Peyer's patch (tissue), 4 donors: ENCODE data around the gene CUL7. TPM values are rescaled to one million over a fixed set of nuclear protein-coding genes. Genes with fewer than 3 reads are reported as not detected.
"Not testable (repeated sequence)": the region's sequence is repeated elsewhere in the genome, so short reads cannot be mapped to it uniquely, and the experiment has no call there.

Source experiments
- DNase-seq, 3 donors: peaks; one replicate each; pipeline ENCODE4 v3.0.0-alpha.2; 2017 to 2019
- H3K27ac ChIP-seq, 4 donors: fragments of 200-600 bp; sonication (generic); one replicate each; pipeline ENCODE4 v1.5.1; 2016 to 2019
- H3K27me3 ChIP-seq, 2 donors: fragments of 200-600 bp; sonication (generic); one replicate each; pipeline ENCODE4 v1.5.1; 2019
- H3K36me3 ChIP-seq, 3 donors: fragments of 200-600 bp; sonication (generic); one replicate each; pipeline ENCODE4 v1.5.1; 2016 to 2019
- H3K4me1 ChIP-seq, 4 donors: fragments of 200-600 bp; sonication (generic); one replicate each; pipeline ENCODE4 v1.5.1; 2016 to 2019
- H3K4me3 ChIP-seq, 4 donors: fragments of 200-600 bp; sonication (generic); 1 replicate in 3 of 4; 2 replicates in 1 of 4; pipeline ENCODE4 v1.5.1; 2016 to 2019; ENCODE audit warnings: mild to moderate bottlenecking in 1 of 4
- H3K9me3 ChIP-seq, 4 donors: fragments of 200-600 bp; sonication (generic); one replicate each; pipeline ENCODE4 v1.5.1; 2016 to 2019; ENCODE audit warnings: mild to moderate bottlenecking in 1 of 4
- CTCF ChIP-seq, 6 experiments: fragments of 450-650 bp in 4 of 6; fragments of 200-600 bp in 2 of 6; sonication (generic) in 1 of 6; IDR thresholded peaks; one replicate each; pipeline ENCODE4 v1.5.1; 2017 to 2019; ENCODE audit warnings: antibody characterized with exemption in 6 of 6, mild to moderate bottlenecking in 3 of 6, moderate library complexity in 1 of 6
- POLR2A ChIP-seq, 2 donors: fragments of 450-650 bp; IDR thresholded peaks; one replicate each; pipeline ENCODE4 v1.5.1; 2017; ENCODE audit warnings: antibody characterized with exemption in 2 of 2, mild to moderate bottlenecking in 2 of 2, moderate library complexity in 2 of 2
- total RNA-seq, 4 donors: library from RNA; depleted of rRNA; stranded (reverse); fragments of >200 nt; gene quantifications; one replicate each; pipeline ENCODE4 v1.1.0, GENCODE V29; 2016

The CUL7 gene
- total RNA-seq, 4 donors from 2014 or later, result 19.4 to 33.0 (median 23.1) TPM

GRCh38 chr6:43089874-43090558 lies 36.4 kb upstream of the CUL7 start:
- no peak overlapping the region for H3K4me3 ChIP-seq
- H3K9me3 ChIP-seq, result no peaks in the 10 kb centered on the region
- peak overlapping the region in 1 of 4 donors; percentile 0 for H3K27ac ChIP-seq
- no peak for DNase-seq
- H3K36me3 ChIP-seq, result no peaks in the 10 kb centered on the region
- no peaks in the 10 kb centered on the region for H3K27me3 ChIP-seq
- H3K4me1 ChIP-seq, result peaks cover 0 to 19% (median 0%) of the 10 kb centered on the region in 4 donors
- TF ChIP-seq POLR2A (IDR thresholded peaks at IDR 0.05) (no peak), CTCF (IDR thresholded peaks at IDR 0.05) (no peak)

DNA sequence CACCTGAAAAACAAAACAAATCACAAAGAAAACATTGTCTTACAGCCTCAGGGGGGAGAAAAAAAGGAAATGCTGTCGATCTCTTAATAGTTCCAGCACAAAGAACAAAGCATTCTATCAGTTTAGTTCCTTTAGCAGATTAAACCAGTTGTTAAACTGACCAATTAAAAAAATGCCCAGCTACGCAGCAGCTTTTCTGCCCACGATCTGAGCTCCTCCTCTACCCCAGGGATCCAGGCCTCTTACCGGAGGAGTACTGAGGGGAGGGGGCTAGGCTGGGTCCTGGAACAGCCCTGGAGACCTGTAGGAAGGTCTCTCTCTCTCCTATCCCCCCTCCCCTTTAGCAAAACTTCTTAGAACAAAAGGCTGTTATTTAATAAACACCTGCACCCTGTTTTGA lies 35.8 kb upstream of the CUL7 start:
- H3K27me3 ChIP-seq, result no peaks in the 10 kb centered on the region
- no peak for DNase-seq
- H3K4me1 ChIP-seq, result peaks cover 0 to 18% (median 0%) of the 10 kb centered on the region in 4 donors
- H3K36me3 ChIP-seq, result no peaks in the 10 kb centered on the region
- no peak overlapping the region for H3K4me3 ChIP-seq
- no peaks in the 10 kb centered on the region for H3K9me3 ChIP-seq
- peak overlapping the region in 1 of 4 donors; percentile 0 for H3K27ac ChIP-seq
- TF ChIP-seq POLR2A (IDR thresholded peaks at IDR 0.05), result no peak
- no peak for TF ChIP-seq CTCF (IDR thresholded peaks at IDR 0.05)

DNA sequence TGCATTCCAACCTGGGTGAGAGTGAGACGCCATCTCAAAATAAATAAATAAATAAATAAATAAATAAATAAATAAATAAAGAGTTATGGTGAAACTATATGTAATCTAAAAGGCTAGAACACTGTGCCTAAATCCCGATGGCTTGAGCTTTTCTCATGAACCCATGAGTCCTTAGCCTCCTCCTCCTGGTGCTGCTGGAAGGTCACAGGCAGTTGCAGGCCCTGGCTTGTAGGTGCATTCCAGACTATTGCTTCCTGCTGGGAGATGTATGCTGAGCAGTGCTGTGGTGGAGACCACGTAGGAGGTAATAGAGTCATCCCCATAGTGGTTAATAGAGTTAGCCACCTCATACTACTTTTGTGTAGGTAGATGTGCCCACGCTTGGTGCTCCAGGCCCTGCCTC lies 35.0 kb upstream of the CUL7 start:
- H3K27ac ChIP-seq, result no peak overlapping the region
- no peaks in the 10 kb centered on the region for H3K36me3 ChIP-seq
- no peak overlapping the region for H3K4me3 ChIP-seq
- no peak for DNase-seq
- no peak for TF ChIP-seq POLR2A (IDR thresholded peaks at IDR 0.05)
- no peak for TF ChIP-seq CTCF (IDR thresholded peaks at IDR 0.05)
- no peaks in the 10 kb centered on the region for H3K27me3 ChIP-seq
- no peaks in the 10 kb centered on the region for H3K9me3 ChIP-seq
- H3K4me1 ChIP-seq, result peaks cover 0 to 12% (median 0%) of the 10 kb centered on the region in 4 donors

DNA sequence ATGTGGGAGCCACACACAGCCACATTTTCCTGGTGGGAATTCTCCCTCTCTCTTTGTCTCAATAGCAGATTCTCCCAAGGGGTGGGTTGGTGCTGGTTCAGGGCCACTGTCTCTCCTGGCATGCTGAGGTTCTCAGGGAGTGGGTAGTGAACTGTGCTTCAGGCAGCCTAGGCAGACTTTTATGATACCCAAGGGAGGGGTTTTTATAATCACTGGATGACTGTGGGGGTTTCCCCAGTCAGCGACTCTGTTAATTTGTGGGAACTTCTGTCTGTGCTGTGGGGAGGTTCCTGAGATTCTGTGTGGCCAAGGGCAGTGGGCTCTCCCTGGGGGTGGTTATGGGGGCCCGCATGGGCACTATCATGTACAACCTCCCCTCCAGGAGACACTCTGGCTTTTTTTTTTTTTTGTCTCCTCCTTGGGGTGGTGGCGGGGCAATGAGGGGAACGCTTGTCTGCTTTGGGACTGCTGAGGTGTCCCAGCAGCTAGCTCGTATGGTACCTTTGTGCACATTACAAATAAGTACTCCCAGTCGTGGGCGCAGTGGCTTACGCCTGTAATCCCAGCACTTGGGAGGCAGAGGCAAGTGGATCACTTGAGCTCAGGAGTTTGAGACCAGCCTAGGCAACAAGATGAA lies 32.5 kb upstream of the CUL7 start:
- Histone ChIP-seq H3K4me1 (peaks cover 0 to 4% (median 0%) of the 10 kb centered on the region in 4 donors), H3K27me3 (no peaks in the 10 kb centered on the region), H3K9me3 (no peaks in the 10 kb centered on the region), H3K36me3 (no peaks in the 10 kb centered on the region), H3K4me3 (no peak overlapping the region), H3K27ac (no peak overlapping the region)
- no peak for DNase-seq
- TF ChIP-seq CTCF (IDR thresholded peaks at IDR 0.05) (no peak), POLR2A (IDR thresholded peaks at IDR 0.05) (no peak)

DNA sequence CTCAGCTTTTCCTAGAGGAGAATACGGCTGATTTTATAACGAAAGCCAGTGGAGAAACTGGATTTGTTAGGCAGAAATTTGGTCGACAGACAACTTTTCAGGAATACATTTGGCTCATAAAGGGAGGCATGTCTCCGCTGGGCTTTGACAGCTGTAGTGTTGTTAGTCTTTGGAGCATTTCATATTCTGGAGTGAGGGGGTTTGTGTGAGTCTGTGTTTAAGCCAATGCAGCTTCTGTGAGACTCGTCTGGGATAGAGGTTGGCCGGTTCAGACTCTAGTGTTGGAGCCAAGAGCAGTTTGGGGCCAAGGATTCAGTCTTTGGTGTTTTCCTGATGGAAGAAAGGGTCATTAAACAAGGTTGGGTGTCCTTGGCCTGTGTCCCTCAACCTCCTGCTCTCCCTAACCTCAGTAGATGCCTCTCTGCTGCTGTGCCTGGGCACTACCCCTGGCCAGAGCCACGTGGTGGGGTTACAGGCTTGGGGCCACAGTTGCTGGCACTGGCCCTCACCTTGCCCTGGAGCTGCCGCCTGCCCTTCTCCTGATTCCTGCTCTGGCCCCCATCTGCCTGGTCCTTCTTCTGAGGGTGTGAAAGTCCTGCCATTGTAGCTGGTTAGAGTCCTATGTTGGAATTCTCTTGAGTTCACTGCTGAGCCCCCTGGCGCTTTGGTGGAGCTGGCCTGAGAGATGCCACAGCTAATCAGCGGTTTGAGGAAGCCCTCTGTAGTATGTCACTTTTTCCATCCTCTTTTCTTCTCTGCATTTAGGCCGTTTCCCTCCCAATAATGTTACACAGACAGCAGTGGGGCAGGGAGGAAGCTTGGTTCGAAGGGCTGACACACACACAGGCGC lies 29.4 kb upstream of the CUL7 start:
- H3K4me3 ChIP-seq, result no peak overlapping the region
- no peaks in the 10 kb centered on the region for H3K27me3 ChIP-seq
- H3K27ac ChIP-seq, result no peak overlapping the region
- no peaks in the 10 kb centered on the region for H3K9me3 ChIP-seq
- no peak for DNase-seq
- TF ChIP-seq POLR2A (IDR thresholded peaks at IDR 0.05) (no peak), CTCF (IDR thresholded peaks at IDR 0.05) (no peak)
- no peaks in the 10 kb centered on the region for H3K4me1 ChIP-seq
- no peaks in the 10 kb centered on the region for H3K36me3 ChIP-seq

GRCh38 chr6:43081922-43082321 lies 28.3 kb upstream of the CUL7 start:
- DNase-seq, H3K27ac ChIP-seq, H3K4me3 ChIP-seq, H3K9me3 ChIP-seq, H3K27me3 ChIP-seq, H3K4me1 ChIP-seq, H3K36me3 ChIP-seq: not testable (repeated sequence)
